Retinal pigment epithelial cell (primary cell): Measurements from ENCODE around the gene OR2V1.
"Not testable (repeated sequence)": the region's sequence is repeated elsewhere in the genome, so short reads cannot be mapped to it uniquely, and the experiment has no call there.

Source experiments
- DNase-seq: peaks from one replicate; pipeline ENCODE4 v3.0.0-alpha.2; 2010; ENCODE audit warnings: low read depth
- H3K4me3 ChIP-seq: 2 replicates; pipeline ENCODE4 v1.5.1; 2011; ENCODE audit warnings: mild to moderate bottlenecking, low read length, control low read depth, moderate library complexity
- CTCF ChIP-seq: conservative IDR thresholded peaks from 2 replicates; pipeline ENCODE4 v1.5.1; 2011; ENCODE audit warnings: low read depth, low read length, control low read depth, inconsistent platforms

Gene OR2V1

GRCh38 chr5:181133083-181133482, 2.1 kb upstream of the OR2V1 start:
- H3K4me3 ChIP-seq: no peak overlapping the region
- no peak for DNase-seq
- no peak for TF ChIP-seq CTCF

- no peak for TF ChIP-seq CTCF
- no peak overlapping the region for H3K4me3 ChIP-seq
- DNase-seq: no peak
These were observed 545 bp upstream of the OR2V1 start for GRCh38 chr5:181131514-181131913.

- DNase-seq, H3K4me3 ChIP-seq: not testable (repeated sequence)
These were observed 888 bp downstream of the OR2V1 start for GRCh38 chr5:181130081-181130480.

- no peak for DNase-seq
- no peak overlapping the region for H3K4me3 ChIP-seq
- TF ChIP-seq CTCF: no peak
These were observed 1.4 kb downstream of the OR2V1 start for GRCh38 chr5:181129601-181130000.

GRCh38 chr5:181127907-181128626, 2.9 kb downstream of the OR2V1 start:
- H3K4me3 ChIP-seq: no peak overlapping the region
- DNase-seq: no peak
- TF ChIP-seq CTCF: no peak

- H3K4me3 ChIP-seq: no peak overlapping the region
- DNase-seq: no peak
- no peak for TF ChIP-seq CTCF
These were observed 3.5 kb downstream of the OR2V1 start for GRCh38 chr5:181127456-181127855.

GRCh38 chr5:181126841-181127240, 4.1 kb downstream of the OR2V1 start:
- H3K4me3 ChIP-seq: no peak overlapping the region
- no peak for TF ChIP-seq CTCF
- DNase-seq: no peak
